GM21526 (cell line): Measurements from ENCODE around the gene FGF18.

Source experiments
- ATAC-seq: cut with Tn5 transposase; IDR thresholded peaks from one replicate; pipeline ENCODE4 v1.9.1; 2021; ENCODE audit warnings: moderate library complexity; ENCODE audit not compliant: unreplicated experiment, low FRiP score

The FGF18 gene

DNA sequence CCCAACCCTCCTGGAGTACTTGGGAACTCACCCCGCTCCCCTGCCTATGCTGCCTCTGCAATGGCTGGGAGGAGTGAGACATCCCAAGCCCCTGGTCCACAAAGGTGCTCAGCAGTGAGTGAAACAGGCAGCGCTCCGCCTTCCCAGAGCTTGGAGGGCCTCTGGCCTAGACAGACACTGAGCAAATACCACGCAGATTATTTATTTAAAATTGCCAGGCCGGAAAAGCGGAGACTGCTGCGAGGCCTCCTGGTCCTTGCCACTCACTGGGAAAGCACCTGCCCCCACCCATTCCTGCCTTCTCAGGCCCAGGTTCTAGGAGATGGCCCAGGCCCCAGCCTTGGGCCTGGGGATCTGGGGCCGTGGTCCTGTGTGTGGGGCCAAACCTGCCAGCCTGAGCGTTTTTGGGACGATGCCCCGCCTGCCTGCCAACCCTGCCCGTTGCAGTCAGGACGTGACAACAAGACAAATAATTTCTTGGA lies 17.4 kb downstream of the FGF18 start:
- no peak for ATAC-seq

DNA sequence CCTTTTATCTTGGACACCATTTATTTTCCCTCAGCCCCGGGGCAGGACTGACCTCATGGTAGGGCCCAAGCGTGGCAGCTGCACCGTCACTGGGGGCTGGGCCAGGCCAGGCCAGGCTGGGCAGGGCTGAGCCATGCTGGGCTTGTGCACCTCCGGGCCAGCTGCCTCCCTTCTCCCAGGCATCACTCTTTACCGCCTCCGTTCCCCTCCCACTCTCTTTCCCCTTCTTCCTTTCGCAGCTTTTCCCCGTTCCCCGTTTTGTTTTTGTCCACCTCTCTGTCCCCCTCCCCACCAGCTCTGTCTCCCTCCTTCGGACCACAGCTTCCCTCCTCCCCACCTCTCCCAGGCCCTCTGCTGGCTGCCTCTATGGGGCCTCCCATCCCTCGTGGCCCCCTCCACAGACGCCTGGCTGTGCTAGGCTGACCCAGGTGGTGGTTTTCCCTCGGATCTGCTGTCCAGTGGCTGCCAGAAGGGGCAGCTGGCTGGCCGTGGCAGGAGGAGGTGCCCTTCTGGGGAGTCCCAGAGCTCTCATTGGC lies 17.9 kb downstream of the FGF18 start:
- no peak for ATAC-seq

DNA sequence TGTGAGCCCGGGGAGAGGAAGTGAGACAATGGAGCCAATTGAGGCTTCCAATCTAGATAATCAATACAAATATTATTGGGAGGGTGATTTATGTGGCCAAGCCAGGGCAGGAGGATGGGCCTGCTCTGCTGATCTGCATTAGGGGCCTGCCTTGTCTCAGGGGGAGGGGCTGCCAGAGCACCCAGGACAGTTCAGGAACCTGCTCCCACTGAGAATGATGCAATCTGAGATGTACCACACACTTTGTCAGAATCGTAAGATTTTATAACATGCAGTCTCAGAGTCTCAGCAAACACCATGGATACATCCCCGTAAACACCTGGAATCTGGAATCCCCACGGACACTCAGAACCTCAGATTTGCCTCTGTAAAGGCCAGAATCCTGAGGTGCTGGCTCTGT lies 19.3 kb downstream of the FGF18 start:
- no peak for ATAC-seq

DNA sequence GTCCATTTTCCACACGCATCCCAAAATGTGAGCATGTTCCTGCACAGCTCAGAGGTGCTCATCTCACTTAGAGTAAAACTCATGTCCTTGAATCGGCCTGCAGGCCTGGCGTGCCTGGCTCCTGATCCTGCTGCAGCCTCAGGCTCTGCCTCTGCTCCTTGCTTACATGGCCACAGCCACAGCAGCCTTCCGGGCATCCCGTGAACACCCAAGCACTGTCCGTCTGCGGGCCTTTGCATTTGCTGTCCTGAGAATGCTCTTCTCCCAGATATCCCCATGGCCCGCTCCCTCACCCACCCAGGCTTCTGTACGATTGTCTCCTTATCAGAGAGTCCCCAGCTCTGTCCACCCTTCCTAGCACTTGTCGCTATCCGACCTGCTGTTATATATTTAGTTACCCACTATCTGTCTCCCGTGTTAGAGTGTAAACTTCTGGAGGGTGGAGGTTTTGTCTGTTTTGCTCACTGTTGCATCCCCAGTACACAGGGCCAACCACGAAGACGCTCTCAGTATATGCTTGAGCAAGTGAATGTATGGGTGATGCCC lies 21.9 kb downstream of the FGF18 start:
- no peak for ATAC-seq

DNA sequence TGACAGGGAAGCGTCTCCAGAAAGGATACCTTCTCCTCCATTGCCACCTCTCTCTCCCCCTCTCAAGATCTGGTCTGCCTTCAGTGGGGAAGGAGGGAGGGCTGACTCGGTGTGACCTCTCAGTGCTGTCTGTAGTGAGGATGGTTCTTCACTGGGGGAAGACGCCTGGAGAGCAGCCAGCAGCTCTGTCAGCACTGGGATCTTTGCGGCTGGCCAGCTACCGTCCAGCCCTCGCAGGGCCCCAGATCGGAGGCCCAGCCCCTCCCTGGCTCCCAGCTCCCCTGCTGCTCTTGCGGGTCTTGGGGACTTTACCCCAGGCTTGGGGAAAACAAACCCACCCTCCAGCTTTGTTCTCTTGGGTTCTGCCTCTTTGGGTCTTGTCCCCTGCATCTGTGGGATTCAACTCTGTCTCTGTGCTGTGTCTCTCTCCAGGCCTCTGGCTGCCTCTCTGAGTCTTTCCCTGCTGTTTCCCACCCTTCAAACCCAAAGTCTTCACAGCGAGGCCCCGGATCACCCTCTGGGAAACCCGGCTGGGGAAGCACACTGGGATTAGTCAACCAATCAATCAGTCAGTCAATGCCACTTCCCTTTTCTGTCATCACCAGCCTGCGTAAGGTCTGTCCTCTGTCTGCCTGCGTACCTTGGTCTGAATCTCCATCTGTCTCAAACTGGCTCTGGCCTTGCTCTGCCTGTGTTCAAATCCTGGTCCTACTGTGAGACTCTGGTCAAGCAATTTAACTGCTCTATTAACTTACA lies 23.0 kb downstream of the FGF18 start:
- ATAC-seq = no peak

DNA sequence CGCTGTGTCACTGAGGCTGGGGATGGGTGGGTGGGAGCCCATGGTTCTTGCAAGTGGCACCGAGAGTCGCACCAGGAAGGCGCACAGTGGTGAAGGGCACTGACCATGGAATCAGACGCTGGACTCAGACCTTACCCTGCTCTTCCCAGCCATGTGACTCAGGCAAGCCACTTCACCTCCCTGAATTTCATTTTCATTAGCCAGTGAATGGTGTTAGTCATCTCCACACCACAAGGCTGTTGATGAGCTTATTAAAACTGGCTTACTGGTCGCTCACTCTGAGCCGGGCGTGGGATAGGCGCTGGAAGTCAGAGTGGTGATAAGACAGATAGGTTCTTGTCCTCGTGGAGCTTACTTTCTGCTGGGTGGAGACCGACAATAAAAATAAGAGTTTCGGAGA lies 25.1 kb downstream of the FGF18 start:
- ATAC-seq = no peak

DNA sequence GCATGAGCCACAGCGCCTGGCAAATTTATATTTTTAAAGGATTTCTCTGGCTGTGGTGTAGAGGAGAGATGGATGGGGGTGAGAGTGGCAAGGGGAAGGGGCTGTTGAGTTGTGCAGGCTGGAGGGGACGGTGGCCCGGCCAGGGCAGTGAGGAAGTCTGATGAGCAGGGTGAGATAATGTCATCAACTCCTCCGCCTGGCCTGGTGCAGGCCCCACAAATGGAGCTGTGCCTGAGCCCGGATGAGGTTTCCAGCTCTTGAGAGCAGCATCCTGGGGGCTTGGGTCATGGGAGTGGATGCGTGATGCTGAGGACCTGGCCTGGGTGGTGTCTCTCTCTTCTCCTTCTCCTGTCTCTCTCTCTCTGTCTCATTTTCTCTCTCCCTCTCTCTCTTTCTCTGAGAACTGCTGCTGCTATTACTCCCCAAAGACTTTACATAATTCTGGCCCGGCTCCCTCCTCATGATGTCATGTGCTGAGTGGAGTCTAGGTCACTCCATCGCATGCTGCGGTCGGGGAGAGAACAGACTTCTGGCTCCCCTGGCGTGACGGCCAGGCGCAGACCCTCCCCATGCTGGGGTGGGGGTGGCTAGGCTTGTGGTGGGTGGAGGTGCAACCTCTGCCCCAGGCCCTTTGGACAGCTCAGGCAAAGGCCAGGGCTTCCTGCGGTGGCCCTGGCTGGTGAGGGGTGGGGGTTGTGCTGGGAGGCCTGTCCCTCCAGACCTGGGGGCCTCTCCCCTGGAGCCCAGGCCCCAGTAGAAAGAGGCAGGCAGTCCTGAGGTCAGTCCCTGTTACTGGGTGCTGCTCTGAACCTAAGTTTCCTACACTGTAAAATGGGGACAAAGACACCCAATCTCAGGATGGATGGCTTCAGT lies 26.4 kb downstream of the FGF18 start:
- no peak for ATAC-seq

DNA sequence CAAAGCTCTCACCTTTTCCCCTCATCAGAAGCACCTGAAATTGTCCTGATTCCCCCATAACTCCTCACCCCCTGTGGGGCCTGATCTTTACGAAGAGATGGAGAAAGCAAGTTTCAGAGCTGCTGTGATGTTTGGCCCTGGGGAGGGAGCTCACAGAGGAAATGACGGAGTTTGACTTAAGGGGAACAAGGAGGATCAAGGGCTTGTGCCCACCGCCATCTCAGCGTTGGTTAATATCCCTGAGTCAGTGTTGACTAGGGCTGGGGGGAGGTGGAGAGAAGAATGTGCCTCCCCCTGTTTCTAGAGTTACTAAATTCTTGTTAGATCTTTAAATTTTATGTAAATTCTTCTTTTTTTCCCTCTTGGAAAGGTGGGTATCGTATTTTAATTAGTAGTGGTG lies 27.8 kb downstream of the FGF18 start:
- ATAC-seq = no peak

DNA sequence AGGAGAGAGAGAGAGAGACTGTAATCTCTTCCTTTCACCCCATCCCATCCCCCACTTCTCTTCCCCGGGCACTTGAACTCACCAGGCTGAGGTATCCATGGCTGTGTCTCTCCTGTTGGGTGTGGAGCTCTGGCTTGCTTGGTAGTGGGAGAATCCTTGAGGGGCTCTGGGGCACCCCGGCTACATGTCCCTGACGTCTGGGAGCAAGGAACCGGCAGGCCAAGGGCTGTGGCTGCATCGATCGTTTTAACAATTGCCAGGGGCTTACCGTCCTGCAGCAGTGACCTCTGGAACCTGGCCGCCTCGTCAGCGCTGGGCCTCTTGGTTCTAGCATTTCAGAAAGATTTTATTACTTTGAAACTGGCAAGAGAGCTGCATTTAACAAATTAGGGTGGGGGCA lies 30.0 kb downstream of the FGF18 start:
- ATAC-seq = no peak

DNA sequence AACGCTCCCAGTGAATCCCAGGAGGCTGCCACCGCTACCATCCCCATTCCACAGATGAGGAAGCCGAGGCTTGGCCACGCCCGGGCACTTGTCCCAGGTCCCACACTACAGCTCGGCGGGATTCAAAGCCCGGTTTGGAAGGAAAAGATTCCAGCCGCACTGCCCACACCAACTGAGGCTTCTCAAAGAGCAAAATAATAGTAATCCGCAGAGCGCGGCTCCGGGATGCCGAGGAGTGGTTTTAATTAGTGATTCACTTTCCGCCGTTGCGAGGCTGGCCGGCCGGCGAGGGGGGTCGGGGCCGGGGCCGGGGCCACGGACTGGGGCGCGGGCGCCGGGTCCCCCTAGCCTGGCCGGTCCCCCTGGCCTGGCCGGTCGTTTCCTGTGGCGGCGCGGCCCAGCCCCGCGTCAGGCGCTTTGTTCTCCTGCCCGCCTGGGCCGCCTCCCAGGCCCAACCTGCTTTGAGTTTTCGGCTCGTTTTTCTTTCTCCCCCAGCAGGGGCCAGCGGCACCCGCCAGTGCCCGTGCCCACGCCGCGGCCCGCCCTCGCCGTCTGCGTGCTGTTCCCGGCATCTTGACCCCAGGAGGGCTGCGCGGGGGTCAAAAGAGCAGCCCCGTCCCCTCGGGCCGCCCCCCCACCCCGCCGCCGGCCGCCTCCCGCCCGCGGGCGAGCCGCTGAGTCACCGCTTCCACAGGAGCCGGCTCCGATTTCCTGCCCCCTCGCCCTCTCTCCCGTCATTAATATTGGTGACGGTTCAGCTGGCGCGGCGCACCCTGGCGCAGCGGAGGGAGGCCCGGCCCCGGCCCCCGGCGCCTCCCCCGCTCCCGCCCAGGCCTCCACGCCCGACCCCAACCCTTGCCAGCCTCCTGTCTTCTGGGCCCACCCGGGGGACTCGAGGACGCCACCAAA lies 31.2 kb downstream of the FGF18 start:
- ATAC-seq = no peak

DNA sequence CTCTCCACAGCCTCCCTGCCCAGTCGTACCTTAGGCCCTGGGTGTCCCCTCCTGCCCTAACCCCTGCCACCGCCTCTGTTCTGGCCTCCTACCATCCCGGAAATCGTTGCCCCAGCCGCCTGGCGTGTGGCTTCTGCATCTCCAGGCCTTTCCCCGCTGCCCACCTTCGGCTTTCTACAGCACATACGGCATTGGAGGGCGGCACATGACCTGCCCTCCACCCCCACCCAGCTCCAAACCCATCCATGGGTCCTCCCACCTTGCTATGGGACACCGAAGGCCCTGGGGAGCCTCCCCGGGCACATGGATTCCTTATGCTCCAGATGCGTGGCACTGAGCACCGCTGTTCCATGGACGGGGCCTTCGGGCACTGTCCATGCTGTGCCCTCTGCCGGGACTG lies 32.0 kb downstream of the FGF18 start:
- no peak for ATAC-seq

DNA sequence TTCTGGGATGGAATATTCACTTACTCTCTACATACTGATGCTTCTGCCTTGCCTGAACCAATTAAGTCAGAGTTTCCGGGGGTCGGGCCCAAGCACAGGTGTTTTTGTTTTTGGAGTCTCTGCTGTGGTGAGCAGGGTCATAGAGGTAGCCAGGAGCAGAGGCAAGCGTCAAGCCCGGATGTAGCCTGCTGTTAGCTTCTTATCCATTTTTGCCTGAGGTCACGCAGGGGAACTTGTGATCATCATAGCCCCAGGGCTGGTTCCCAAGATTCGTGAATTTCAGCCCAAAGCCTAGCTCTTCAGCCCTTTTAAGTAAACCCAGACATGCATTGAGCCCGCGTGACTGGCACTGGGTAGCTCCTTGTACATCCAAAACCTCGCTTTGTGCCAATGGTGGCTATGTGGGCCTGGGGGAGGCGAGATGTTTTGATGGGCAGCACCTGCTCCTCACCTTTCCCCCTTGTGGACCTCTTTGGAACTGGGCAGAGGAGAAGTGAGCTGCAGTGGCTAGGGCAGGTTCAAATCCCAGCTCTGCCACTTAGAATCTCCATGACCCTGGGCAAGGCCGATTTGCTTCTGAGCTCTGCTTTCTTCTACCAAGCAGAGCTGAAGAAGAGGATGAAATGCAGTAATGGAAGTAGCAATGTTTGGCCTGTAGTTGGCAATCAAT lies 33.7 kb downstream of the FGF18 start:
- no peak for ATAC-seq

DNA sequence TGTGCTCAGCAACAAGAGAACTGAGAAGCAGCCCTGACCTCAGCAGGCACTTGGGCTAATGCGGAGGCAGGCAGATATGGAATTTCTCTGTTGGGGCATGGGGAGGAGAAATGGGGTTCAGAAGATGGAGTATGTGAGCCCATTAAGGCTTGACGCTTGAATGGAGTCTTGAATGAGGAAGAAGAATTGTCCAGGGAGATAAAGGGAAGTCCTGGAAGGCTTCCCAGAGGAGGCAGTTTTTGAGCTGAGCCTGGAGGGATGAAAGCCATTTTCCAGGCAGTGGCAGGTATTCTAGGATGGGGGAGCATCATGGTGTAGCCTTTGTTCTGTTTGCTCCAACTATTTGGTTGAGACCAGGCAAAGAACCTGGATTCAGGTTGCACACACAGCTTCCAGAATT lies 34.5 kb downstream of the FGF18 start:
- ATAC-seq = no peak

DNA sequence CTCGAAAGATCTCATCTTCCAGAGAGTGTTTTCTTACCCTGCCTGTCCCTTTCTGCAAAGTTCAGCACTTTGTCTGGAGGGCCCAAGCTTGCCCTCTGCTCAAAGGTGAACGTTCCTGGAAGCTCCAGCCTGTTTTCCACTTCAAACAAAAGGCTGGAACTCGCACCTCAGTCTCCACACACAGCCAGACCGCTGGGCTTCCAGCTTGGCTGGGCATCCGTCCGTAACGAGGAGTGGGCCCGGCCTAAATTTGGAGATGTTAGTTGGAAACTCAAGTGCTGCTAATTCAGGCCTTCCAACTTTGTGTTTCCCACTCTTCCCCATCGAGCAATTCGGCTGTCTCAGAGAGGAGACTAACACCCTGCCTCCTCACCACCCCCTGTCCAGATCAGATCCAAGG lies 35.1 kb downstream of the FGF18 start:
- no peak for ATAC-seq

DNA sequence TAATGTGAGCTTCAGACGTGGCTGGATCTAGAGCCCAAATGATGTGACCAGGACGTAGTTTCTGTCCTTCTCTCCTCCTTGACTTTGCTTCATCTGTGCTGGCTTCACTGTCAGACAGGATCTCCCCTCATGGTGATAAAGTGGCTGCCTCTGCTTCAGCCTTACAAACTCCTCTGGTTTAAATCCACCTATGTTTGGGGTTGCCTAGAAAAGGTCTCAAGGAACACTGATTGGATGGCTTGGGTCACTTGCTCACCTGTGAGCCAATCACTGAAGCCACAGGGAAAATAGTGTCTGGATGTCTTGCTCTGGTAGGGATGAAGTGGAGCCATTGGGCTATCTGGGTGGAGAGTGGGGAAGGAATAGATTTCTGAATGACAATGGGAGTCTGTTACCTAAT lies 36.1 kb downstream of the FGF18 start:
- ATAC-seq = no peak

DNA sequence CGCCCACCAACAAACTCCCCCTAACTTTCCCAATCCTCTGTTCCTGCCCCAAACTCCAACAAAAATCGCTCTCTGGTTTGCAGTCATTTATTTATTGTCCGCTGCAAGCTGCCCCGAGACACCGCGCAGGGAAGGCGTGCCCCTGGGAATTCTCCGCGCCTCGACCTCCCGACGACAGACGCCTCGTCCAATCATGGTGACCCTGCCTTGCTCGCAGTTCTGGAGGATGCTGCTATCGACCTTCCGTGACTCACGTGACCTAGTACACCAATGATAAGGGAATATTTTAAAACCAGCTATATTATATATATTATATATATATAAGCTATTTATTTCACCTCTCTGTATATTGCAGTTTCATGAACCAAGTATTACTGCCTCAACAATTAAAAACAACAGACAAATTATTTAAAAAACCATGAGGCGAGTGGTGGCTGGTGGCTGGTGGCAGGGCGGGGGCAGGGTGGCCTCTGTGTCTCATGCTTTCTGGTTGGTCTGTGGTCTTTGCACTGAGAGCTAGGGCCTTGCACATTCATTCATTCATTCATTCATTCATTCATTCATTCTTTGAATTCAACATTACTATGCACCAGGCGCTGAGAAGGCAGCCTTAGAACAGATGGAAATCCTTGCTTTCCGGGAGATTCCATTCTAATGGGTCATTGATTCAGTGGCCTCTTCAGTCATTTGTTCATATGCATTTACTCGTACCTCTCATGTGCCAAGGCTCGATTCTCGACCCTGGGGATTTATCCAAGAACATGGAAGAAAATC lies 37.9 kb downstream of the FGF18 start:
- ATAC-seq = no peak

DNA sequence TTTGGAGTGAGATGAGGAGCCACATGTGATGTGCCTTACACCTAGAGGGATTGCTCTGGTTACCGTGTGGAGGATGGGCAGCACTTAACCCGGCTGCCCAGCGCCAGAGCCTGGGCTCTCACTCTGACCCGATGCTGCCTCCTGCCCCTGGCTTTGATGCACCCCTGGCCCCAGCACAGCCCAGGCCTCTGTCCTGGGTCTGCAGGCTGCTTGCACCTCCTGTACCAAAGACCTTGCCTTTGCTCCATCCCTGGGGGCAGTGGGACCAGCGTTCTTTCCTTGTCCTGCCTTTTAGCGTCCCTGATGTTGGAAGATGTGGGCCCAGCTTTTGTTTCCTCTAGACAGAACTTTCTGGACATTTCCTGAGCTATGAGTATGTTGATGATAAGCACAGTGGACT lies 40.4 kb downstream of the FGF18 start:
- no peak for ATAC-seq

DNA sequence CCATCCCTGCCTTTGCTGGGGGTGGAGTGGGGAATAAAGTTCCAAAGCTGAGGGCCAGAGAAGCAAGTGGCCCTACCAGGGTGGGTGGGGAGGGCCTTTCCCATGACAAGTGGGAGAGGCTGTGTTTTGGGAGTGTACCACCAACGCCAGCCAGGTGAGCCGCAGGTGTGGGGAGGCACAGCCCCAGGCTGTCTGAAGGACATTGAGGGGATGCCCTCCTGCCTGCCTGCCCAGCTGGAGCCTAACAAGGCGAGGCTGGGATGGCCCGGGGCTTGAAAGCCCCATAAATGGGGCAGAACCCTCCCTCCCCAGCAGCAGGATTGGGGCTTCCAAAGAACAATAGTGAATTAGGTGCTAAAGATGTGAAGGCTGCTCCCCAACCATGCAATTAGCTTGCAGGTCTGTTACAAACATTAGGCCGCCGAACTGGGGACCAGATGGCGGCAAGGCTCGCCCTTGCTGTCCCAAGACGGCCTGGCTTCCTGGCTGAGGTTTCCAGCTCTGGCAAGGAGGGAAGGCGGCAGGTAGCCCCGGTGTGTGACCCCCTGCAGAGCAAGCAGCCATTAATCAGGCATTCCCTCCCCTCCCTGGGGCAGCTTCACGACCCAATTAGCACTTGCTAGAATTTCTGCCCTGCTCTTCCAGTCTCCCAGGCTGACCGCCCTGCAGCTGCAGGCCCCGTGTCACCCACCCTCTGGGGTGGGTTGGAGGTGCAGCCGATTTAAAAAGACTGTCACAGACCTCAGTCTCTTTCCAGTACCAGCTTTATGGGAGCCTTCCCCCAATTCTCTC lies 42.9 kb downstream of the FGF18 start:
- no peak for ATAC-seq
